K562 (cell line): ENCODE measurements around the gene RAI1. TPM values are rescaled to one million over a fixed set of nuclear protein-coding genes. Genes with fewer than 3 reads are reported as not detected.

ENCODE experiments used
- ATF2 ChIP-seq: sonication (generic); formaldehyde crosslinking; IDR thresholded peaks from 2 replicates; pipeline ENCODE4 v1.8.1; 2022; ENCODE audit warnings: missing genetic modification reagents
- CAMTA2 ChIP-seq: fragments of 250-450 bp; sonication (Bioruptor Pico); conservative IDR thresholded peaks from 2 replicates; pipeline ENCODE4 v1.5.1; 2022
- FOS ChIP-seq: IDR thresholded peaks from 3 replicates; pipeline ENCODE4 v1.6.1; 2011; ENCODE audit not compliant: insufficient read length; ENCODE audit errors: extremely low read depth
- FOXJ2 ChIP-seq: fragments of 200-800 bp; sonication (Bioruptor generic); IDR thresholded peaks from 2 replicates; pipeline ENCODE4 v1.6.1; 2016; ENCODE audit warnings: missing genetic modification characterization, missing compliant biosample characterization
- GATA2 ChIP-seq: sonication (generic); formaldehyde crosslinking; IDR thresholded peaks from 2 replicates; pipeline ENCODE4 v1.4.0; 2020; ENCODE audit warnings: mild to moderate bottlenecking, missing genetic modification reagents
- MBD1 ChIP-seq: fragments of 250-450 bp; sonication (Bioruptor Pico); IDR thresholded peaks from 2 replicates; pipeline ENCODE4 v1.8.0; 2022; ENCODE audit warnings: inconsistent platforms
- MTA1 ChIP-seq: fragments of 450-650 bp; IDR thresholded peaks from 2 replicates; pipeline ENCODE4 v1.6.1; 2017; ENCODE audit warnings: borderline replicate concordance
- NELFE ChIP-seq: IDR thresholded peaks from 2 replicates; pipeline ENCODE4 v1.6.1; 2011; ENCODE audit warnings: mild to moderate bottlenecking; ENCODE audit not compliant: insufficient read depth, insufficient read length
- POLR2AphosphoS5 ChIP-seq: IDR thresholded peaks from 2 replicates; pipeline ENCODE4 v1.6.1; 2011; ENCODE audit warnings: mild to moderate bottlenecking, low read depth, low read length, moderate library complexity; ENCODE audit not compliant: control insufficient read depth, insufficient read depth
- POLR3A ChIP-seq: IDR thresholded peaks from 2 replicates; pipeline ENCODE4 v1.6.1; 2011; ENCODE audit warnings: borderline replicate concordance, mild to moderate bottlenecking, moderate library complexity; ENCODE audit not compliant: insufficient read length, insufficient read depth; ENCODE audit errors: extremely low read depth
- RB1 ChIP-seq: fragments of 450-650 bp; IDR thresholded peaks from 2 replicates; pipeline ENCODE4 v1.6.1; 2017; ENCODE audit warnings: low read depth, mild to moderate bottlenecking
- SIRT6 ChIP-seq: IDR thresholded peaks from one replicate; pipeline ENCODE4 v1.6.1; 2012; ENCODE audit warnings: low read depth, mild to moderate bottlenecking, control low read depth, inconsistent platforms, low read length, moderate library complexity
- SMARCA5 ChIP-seq: fragments of 450-650 bp; IDR thresholded peaks from 2 replicates; pipeline ENCODE4 v1.6.1; 2016
- TARDBP ChIP-seq: fragments of 450-650 bp; IDR thresholded peaks from 2 replicates; pipeline ENCODE4 v1.6.1; 2016
- USF2 ChIP-seq: sonication (generic); formaldehyde crosslinking; IDR thresholded peaks from 2 replicates; pipeline ENCODE4 v1.5.0; 2020; ENCODE audit warnings: missing genetic modification reagents
- ZNF175 ChIP-seq: fragments of 200-800 bp; sonication (Bioruptor generic); IDR thresholded peaks from 2 replicates; pipeline ENCODE4 v1.6.1; 2016; ENCODE audit warnings: low read depth, mild to moderate bottlenecking, missing genetic modification characterization, missing compliant biosample characterization
- ZNF23 ChIP-seq: fragments of 250-450 bp; sonication (Bioruptor Pico); IDR thresholded peaks from 2 replicates; pipeline ENCODE4 v1.4.0; 2020; ENCODE audit warnings: mild to moderate bottlenecking
- ZNF384 ChIP-seq: IDR thresholded peaks from 2 replicates; pipeline ENCODE4 v1.6.1; 2012; ENCODE audit warnings: low read depth, low read length, improper control_type of control experiment
- ZNF57 ChIP-seq: fragments of 450-650 bp; formaldehyde crosslinking; IDR thresholded peaks from 2 replicates; pipeline ENCODE4 v1.4.0; 2020; ENCODE audit warnings: mild to moderate bottlenecking, moderate library complexity
- ZNF655 ChIP-seq: fragments of 250-450 bp; sonication (Bioruptor Pico); IDR thresholded peaks from 2 replicates; pipeline ENCODE4 v1.5.0; 2021
- ZNF707 ChIP-seq: fragments of 250-450 bp; sonication (Bioruptor Pico); conservative IDR thresholded peaks from 2 replicates; pipeline ENCODE4 v1.8.0; 2022; ENCODE audit warnings: inconsistent platforms, mild to moderate bottlenecking, moderate library complexity
- polyA plus RNA-seq, 8 experiments: library from polyadenylated mRNA; depleted of rRNA in 4 of 8; stranded (reverse) in 5 of 8; unstranded in 3 of 8; fragments of >200 nt; fragmentation: Nextera tagmentation in 2 of 8; fragmentation: Illumina TruSeq in 1 of 8; extraction: Ambion mirVana in 2 of 8; extraction: Trizol in 1 of 8; gene quantifications; 2 replicates each; pipeline versions ENCODE4 v1.2.1 to v1.2.3, GENCODE V29; 2011 to 2014; ENCODE audit warnings: inconsistent platforms in 1 of 8, missing spikeins in 1 of 8
- total RNA-seq, 7 experiments: library from RNA; depleted of rRNA in 6 of 7; stranded (reverse); fragments of >200 nt in 6 of 7; fragmentation: Illumina TruSeq in 2 of 7; extraction: Trizol in 2 of 7; gene quantifications; 2 replicates each; pipeline versions ENCODE4 v1.2.1 to v1.2.3, GENCODE V29; 2011 to 2021; ENCODE audit warnings: low replicate concordance in 1 of 7

The RAI1 gene
- total and polyA plus RNA-seq, 9 of the 15 experiments (the other 6 are each of a cell fraction or from before 2014, with no cell fraction given) = 0.68 to 19.9 (median 5.5) TPM

GRCh38 chr17:17813055-17813724 lies 131.9 kb downstream of the RAI1 start (continued):
- TF ChIP-seq ZNF655 (CRISPR knock-in tag) (no peak), MBD1 (no peak), SMARCA5 (no peak), ZNF707 (no peak), USF2 (CRISPR knock-in tag) (no peak), FOS (no peak), ZNF384 (peak; percentile 58; the same call in 1 of the 2 replicates), POLR3A (no peak), FOXJ2 (no peak), RB1 (no peak), ZNF23 (CRISPR knock-in tag) (no peak), POLR2AphosphoS5 (peak; percentile 9; the same call in 1 of the 2 replicates), MTA1 (no peak), TARDBP (no peak), ZNF175 (CRISPR knock-in tag) (no peak), ATF2 (CRISPR knock-in tag) (no peak), SIRT6 (no peak), CAMTA2 (CRISPR knock-in tag) (no peak), ZNF57 (CRISPR knock-in tag) (no peak), GATA2 (no peak), NELFE (no peak)
